CD14-positive monocyte (primary cell): ENCODE measurements around the gene TPPP2. TPM values are rescaled to one million over a fixed set of nuclear protein-coding genes. Genes with fewer than 3 reads are reported as not detected.

ENCODE experiments used
- DNase-seq, 3 donors: peaks; one replicate each; pipeline ENCODE4 v3.0.0-alpha.2; 2011 to 2022
- H2AFZ ChIP-seq: 2 replicates; pipeline ENCODE4 v1.6.0; 2012; ENCODE audit warnings: mild to moderate bottlenecking, low read depth, low read length, inconsistent platforms; ENCODE audit not compliant: insufficient read depth, poor library complexity, severe bottlenecking
- H3K27ac ChIP-seq, 2 donors: 1 replicate in 1 of 2; 2 replicates in 1 of 2; pipeline ENCODE4 v1.5.1; 2012 to 2013; ENCODE audit warnings: low read length in 2 of 2, control low read depth in 1 of 2, inconsistent platforms in 1 of 2, low read depth in 1 of 2, mild to moderate bottlenecking in 1 of 2
- H3K27me3 ChIP-seq, 2 donors: one replicate each; pipeline versions ENCODE4 v1.6.0 to v1.6.1; 2011 to 2013; ENCODE audit warnings: low read length in 2 of 2; ENCODE audit not compliant: control insufficient read depth in 2 of 2, insufficient read depth in 2 of 2
- H3K36me3 ChIP-seq, 2 donors: replicated peaks in 1 of 2; 1 replicate in 1 of 2; 2 replicates in 1 of 2; pipeline versions ENCODE4 v1.5.1 to v1.6.1; 2012 to 2013; ENCODE audit warnings: low read length in 2 of 2, control low read depth in 1 of 2, inconsistent platforms in 1 of 2, mild to moderate bottlenecking in 1 of 2; ENCODE audit not compliant: insufficient read depth in 2 of 2, control insufficient read depth in 1 of 2
- H3K4me1 ChIP-seq, 2 donors: 1 replicate in 1 of 2; 2 replicates in 1 of 2; pipeline versions ENCODE4 v1.5.1 to v1.6.1; 2012 to 2013; ENCODE audit warnings: low read length in 2 of 2, control low read depth in 1 of 2, inconsistent platforms in 1 of 2, mild to moderate bottlenecking in 1 of 2, moderate library complexity in 1 of 2; ENCODE audit not compliant: insufficient read depth in 2 of 2, control insufficient read depth in 1 of 2
- H3K4me2 ChIP-seq: replicated peaks from 2 replicates; pipeline ENCODE3; 2012; ENCODE audit warnings: low read length, moderate library complexity, mild to moderate bottlenecking; ENCODE audit not compliant: poor library complexity, severe bottlenecking; ENCODE audit errors: extremely low read depth
- H3K4me3 ChIP-seq, 3 experiments: fragments of 200-600 bp in 1 of 3; sonication (generic) in 1 of 3; replicated peaks in 1 of 3; 1 replicate in 2 of 3; 2 replicates in 1 of 3; pipeline ENCODE4 v1.5.1; 2011 to 2013; ENCODE audit warnings: low read length in 3 of 3, mild to moderate bottlenecking in 3 of 3, control low read depth in 2 of 3, low read depth in 2 of 3, inconsistent platforms in 1 of 3, moderate library complexity in 1 of 3
- H3K79me2 ChIP-seq: 2 replicates; pipeline ENCODE4 v1.6.0; 2012; ENCODE audit warnings: mild to moderate bottlenecking, control low read depth, inconsistent platforms, low read length, moderate library complexity; ENCODE audit not compliant: insufficient read depth
- H3K9ac ChIP-seq: 2 replicates; pipeline ENCODE4 v1.6.0; 2017; ENCODE audit warnings: low read length, mild to moderate bottlenecking; ENCODE audit not compliant: insufficient read depth, poor library complexity, severe bottlenecking
- H3K9me3 ChIP-seq, 2 donors: replicated peaks in 1 of 2; 1 replicate in 1 of 2; 2 replicates in 1 of 2; pipeline versions ENCODE4 v1.5.1 to v1.6.1; 2012 to 2013; ENCODE audit warnings: low read length in 2 of 2, control low read depth in 1 of 2; ENCODE audit not compliant: control insufficient read depth in 1 of 2, insufficient read depth in 1 of 2
- H4K20me1 ChIP-seq: 2 replicates; pipeline ENCODE4 v1.6.0; 2012; ENCODE audit warnings: mild to moderate bottlenecking, low read length, control low read depth, moderate library complexity; ENCODE audit not compliant: insufficient read depth
- H3K27ac Mint-ChIP-seq, 7 donors: one replicate each; pipeline ENCODE4 v1.8.0; 2020; ENCODE audit warnings: mild to moderate bottlenecking in 7 of 7, mixed read lengths in 7 of 7, moderate library complexity in 6 of 7, inconsistent platforms in 2 of 7
- H3K27me3 Mint-ChIP-seq, 3 donors: one replicate each; pipeline ENCODE4 v1.8.0; 2021 to 2022; ENCODE audit warnings: low read depth in 3 of 3, mild to moderate bottlenecking in 3 of 3, mixed read lengths in 3 of 3, moderate library complexity in 3 of 3, inconsistent platforms in 1 of 3
- H3K36me3 Mint-ChIP-seq, 2 donors: one replicate each; pipeline ENCODE4 v1.8.0; 2020; ENCODE audit warnings: mixed read lengths in 2 of 2, inconsistent platforms in 1 of 2, mild to moderate bottlenecking in 1 of 2
- H3K4me1 Mint-ChIP-seq: one replicate; pipeline ENCODE4 v1.8.0; 2020; ENCODE audit warnings: mild to moderate bottlenecking, mixed read lengths
- H3K4me3 Mint-ChIP-seq, 2 donors: one replicate each; pipeline ENCODE4 v1.8.0; 2020; ENCODE audit warnings: mild to moderate bottlenecking in 2 of 2, mixed read lengths in 2 of 2, moderate library complexity in 1 of 2
- H3K9me3 Mint-ChIP-seq, 7 donors: one replicate each; pipeline ENCODE4 v1.8.0; 2020 to 2022; ENCODE audit warnings: mixed read lengths in 7 of 7, mild to moderate bottlenecking in 6 of 7, moderate library complexity in 6 of 7, inconsistent platforms in 2 of 7
- WGBS: methylation state at CpG from one replicate; pipeline ENCODE4 v1.1.5; 2013; ENCODE audit warnings: missing lambda C conversion rate; ENCODE audit not compliant: insufficient coverage; 5-methylcytosine and 5-hydroxymethylcytosine counted together
- intact Hi-C, 2 donors: fragments of 100-400 bp; cut with micrococcal nuclease; formaldehyde crosslinking; loops; one replicate each; pipeline versions ENCODE4 v1.15.0 to v1.15.1; 2023
- polyA plus RNA-seq, 3 donors: library from polyadenylated mRNA; depleted of rRNA in 1 of 3; unstranded in 2 of 3; stranded (reverse) in 1 of 3; fragments of 300-500 nt in 2 of 3; fragments of >200 nt in 1 of 3; fragmentation: Illumina TruSeq in 2 of 3; gene quantifications; 1 replicate in 2 of 3; 2 replicates in 1 of 3; pipeline ENCODE4 v1.2.3, GENCODE V29; 2012 to 2021
- TF ChIP-seq, protein P1 (sequence below): fragments of 200-600 bp; IDR thresholded peaks from one replicate; pipeline ENCODE4 v1.8.0; 2022; ENCODE audit warnings: antibody characterized with exemption, mild to moderate bottlenecking

TPPP2 gene
- polyA plus RNA-seq, 3 donors: not detected

- intact Hi-C loops: loop anchor here in 1 of 2 donors (5.0 kb wide), 1 partner anchor 37 kb away; no protein-coding TSS in a partner anchor
- WGBS: no CpG with 5 or more reads among the region's 4 CpGs
- peaks cover 2 to 6% (median 5%) of the 10 kb centered on the region in 3 donors for H3K27me3 Mint-ChIP-seq
- no peak overlapping the region for H3K27ac Mint-ChIP-seq
- Histone ChIP-seq H3K9me3 (no peaks in the 10 kb centered on the region), H3K36me3 (no peaks in the 10 kb centered on the region), H3K79me2 (no peaks in the 10 kb centered on the region), H3K4me3 (no peak overlapping the region), H3K27ac (no peak overlapping the region), H3K4me1 (peaks cover 0 to 9% of the 10 kb centered on the region in 2 donors), H3K27me3 (peaks cover 0 to 6% of the 10 kb centered on the region in 2 donors), H3K9ac (no peak overlapping the region), H4K20me1 (no peaks in the 10 kb centered on the region), H2AFZ (no peak overlapping the region), H3K4me2 (no peak overlapping the region)
- DNase-seq: no peak
- H3K9me3 Mint-ChIP-seq: no peaks in the 10 kb centered on the region
- TF ChIP-seq, protein P1, sequence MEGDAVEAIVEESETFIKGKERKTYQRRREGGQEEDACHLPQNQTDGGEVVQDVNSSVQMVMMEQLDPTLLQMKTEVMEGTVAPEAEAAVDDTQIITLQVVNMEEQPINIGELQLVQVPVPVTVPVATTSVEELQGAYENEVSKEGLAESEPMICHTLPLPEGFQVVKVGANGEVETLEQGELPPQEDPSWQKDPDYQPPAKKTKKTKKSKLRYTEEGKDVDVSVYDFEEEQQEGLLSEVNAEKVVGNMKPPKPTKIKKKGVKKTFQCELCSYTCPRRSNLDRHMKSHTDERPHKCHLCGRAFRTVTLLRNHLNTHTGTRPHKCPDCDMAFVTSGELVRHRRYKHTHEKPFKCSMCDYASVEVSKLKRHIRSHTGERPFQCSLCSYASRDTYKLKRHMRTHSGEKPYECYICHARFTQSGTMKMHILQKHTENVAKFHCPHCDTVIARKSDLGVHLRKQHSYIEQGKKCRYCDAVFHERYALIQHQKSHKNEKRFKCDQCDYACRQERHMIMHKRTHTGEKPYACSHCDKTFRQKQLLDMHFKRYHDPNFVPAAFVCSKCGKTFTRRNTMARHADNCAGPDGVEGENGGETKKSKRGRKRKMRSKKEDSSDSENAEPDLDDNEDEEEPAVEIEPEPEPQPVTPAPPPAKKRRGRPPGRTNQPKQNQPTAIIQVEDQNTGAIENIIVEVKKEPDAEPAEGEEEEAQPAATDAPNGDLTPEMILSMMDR: no peak
- no peak overlapping the region for H3K4me3 Mint-ChIP-seq
- H3K36me3 Mint-ChIP-seq: no peaks in the 10 kb centered on the region
- peaks cover 3% of the 10 kb centered on the region for H3K4me1 Mint-ChIP-seq
Observed at GRCh38 chr14:21054768-21055145, 24.7 kb downstream of the TPPP2 start.

- H4K20me1 ChIP-seq: no peaks in the 10 kb centered on the region
- H3K4me3 ChIP-seq: no peak overlapping the region
- H3K79me2 ChIP-seq: no peaks in the 10 kb centered on the region
- H3K4me2 ChIP-seq: no peak overlapping the region
- Mint-ChIP-seq H3K9me3 (no peaks in the 10 kb centered on the region), H3K36me3 (no peaks in the 10 kb centered on the region), H3K4me3 (no peak overlapping the region), H3K27ac (no peak overlapping the region), H3K4me1 (peaks cover 1% of the 10 kb centered on the region), H3K27me3 (peaks cover 2 to 9% (median 5%) of the 10 kb centered on the region in 3 donors)
- H3K27me3 ChIP-seq: peaks cover 0 to 6% of the 10 kb centered on the region in 2 donors
- no peak overlapping the region for H3K9ac ChIP-seq
- intact Hi-C loops: loop anchor here in 1 of 2 donors (5.0 kb wide), 1 partner anchor 38 kb away; no protein-coding TSS in a partner anchor
- no peak for DNase-seq
- no peaks in the 10 kb centered on the region for H3K9me3 ChIP-seq
- peaks cover 0 to 6% of the 10 kb centered on the region in 2 donors for H3K4me1 ChIP-seq
- H2AFZ ChIP-seq: no peak overlapping the region
- no peaks in the 10 kb centered on the region for H3K36me3 ChIP-seq
- WGBS: no CpG with 5 or more reads among the region's 5 CpGs
- no peak overlapping the region for H3K27ac ChIP-seq
- TF ChIP-seq, protein P1: no peak
Observed at GRCh38 chr14:21055432-21056117, 25.6 kb downstream of the TPPP2 start.
